Ureter (tissue), 1 donor: ENCODE measurements around the gene FOLR3. TPM values are rescaled to one million over a fixed set of nuclear protein-coding genes. Genes with fewer than 3 reads are reported as not detected.
"Not testable (repeated sequence)": the region's sequence is repeated elsewhere in the genome, so short reads cannot be mapped to it uniquely, and the experiment has no call there.

Experiments used
- DNase-seq: peaks from one replicate; pipeline ENCODE4 v3.0.0-alpha.2; 2020; ENCODE audit warnings: low spot score
- total RNA-seq: library from RNA; stranded (reverse); gene quantifications from one replicate; pipeline ENCODE4 v1.2.4, GENCODE V29; 2023
- donor health status: DM: yes; HTN: yes; CAD: no.

FOLR3 gene
- total RNA-seq, 1 donor from 2014 or later: not detected

GRCh38 chr11:72123117-72123653 lies 12.3 kb upstream of the FOLR3 start:
- DNase-seq: no peak

- no peak for DNase-seq
Measured at GRCh38 chr11:72124046-72124445, 11.5 kb upstream of the FOLR3 start.

GRCh38 chr11:72125956-72126355 lies 9.6 kb upstream of the FOLR3 start:
- no peak for DNase-seq

GRCh38 chr11:72127923-72128322 lies 7.6 kb upstream of the FOLR3 start:
- DNase-seq: no peak

- no peak for DNase-seq
Measured at GRCh38 chr11:72129381-72129780, 6.1 kb upstream of the FOLR3 start.

GRCh38 chr11:72132646-72133045 lies 2.9 kb upstream of the FOLR3 start:
- DNase-seq: no peak

- DNase-seq: no peak
Measured at GRCh38 chr11:72135891-72136683, 562 bp downstream of the FOLR3 start.

- DNase-seq: no peak
Measured at GRCh38 chr11:72136684-72137262, 1.2 kb downstream of the FOLR3 start.

- no peak for DNase-seq
Measured at GRCh38 chr11:72138821-72139390, 3.4 kb downstream of the FOLR3 start.

- no peak for DNase-seq
Measured at GRCh38 chr11:72139500-72139899, 4.0 kb downstream of the FOLR3 start.

- no peak for DNase-seq
Measured at GRCh38 chr11:72140661-72141060, 5.1 kb downstream of the FOLR3 start.

- DNase-seq: no peak
Measured at GRCh38 chr11:72141066-72141465, 5.5 kb downstream of the FOLR3 start.

GRCh38 chr11:72142086-72142485 lies 6.6 kb downstream of the FOLR3 start:
- not testable (repeated sequence) for DNase-seq

- not testable (repeated sequence) for DNase-seq
Measured at GRCh38 chr11:72142543-72142942, 7.0 kb downstream of the FOLR3 start.

- DNase-seq: no peak
Measured at GRCh38 chr11:72144807-72145565, 9.5 kb downstream of the FOLR3 start.

GRCh38 chr11:72146625-72147024 lies 11.1 kb downstream of the FOLR3 start:
- DNase-seq: no peak

- no peak for DNase-seq
Measured at GRCh38 chr11:72150882-72151281, 15.4 kb downstream of the FOLR3 start.

- DNase-seq: not testable (repeated sequence)
Measured at GRCh38 chr11:72153874-72154273, 18.3 kb downstream of the FOLR3 start.

GRCh38 chr11:72154816-72155215 lies 19.3 kb downstream of the FOLR3 start:
- no peak for DNase-seq

GRCh38 chr11:72155751-72156150 lies 20.2 kb downstream of the FOLR3 start:
- DNase-seq: no peak

- no peak for DNase-seq
Measured at GRCh38 chr11:72157131-72157530, 21.6 kb downstream of the FOLR3 start.

- DNase-seq: no peak
Measured at GRCh38 chr11:72160319-72160718, 24.8 kb downstream of the FOLR3 start.
